Panc1 (cell line): ENCODE data around the gene MYRIP. TPM values are rescaled to one million over a fixed set of nuclear protein-coding genes. Genes with fewer than 3 reads are reported as not detected.
"Not testable (repeated sequence)": the region's sequence is repeated elsewhere in the genome, so short reads cannot be mapped to it uniquely, and the experiment has no call there.

Source experiments
- ATAC-seq: fragments of 200-7000 bp; cut with Tn5 transposase; 2 replicates; pipeline ENCODE4 v1.9.1; 2020; ENCODE audit warnings: mild to moderate bottlenecking, moderate library complexity
- BruUV-seq: library from RNA; stranded (reverse); fragments of 400-500 nt; replicated peaks from 2 replicates; lab custom pipeline; 2021; lab: Mats Ljungman, UMichigan
- CTCF ChIA-PET: fragments of 300-600 bp; sonication (Branson Sonifier 250); formaldehyde crosslinking; loops from one replicate; lab custom pipeline; 2022; ENCODE audit warnings: antibody characterized with exemption; lab: Charles Lee
- POLR2A ChIA-PET: fragments of 300-600 bp; sonication (Branson Sonifier 250); formaldehyde crosslinking; loops from one replicate; lab custom pipeline; 2022; ENCODE audit warnings: antibody characterized with exemption; lab: Charles Lee
- DNase-seq: peaks from one replicate; pipeline ENCODE4 v3.0.0-alpha.2; 2010; ENCODE audit warnings: low read depth, low spot score
- H3K27ac ChIP-seq: 2 replicates; pipeline ENCODE4 v1.5.1; 2011; ENCODE audit warnings: mild to moderate bottlenecking, low read length, inconsistent platforms
- H3K27me3 ChIP-seq: fragments of 200-500 bp; sonication (Bioruptor generic); 2 replicates; pipeline ENCODE4 v1.6.0; 2014; ENCODE audit warnings: low read length, inconsistent platforms; ENCODE audit not compliant: control insufficient read depth, insufficient read depth
- H3K36me3 ChIP-seq: fragments of 200-500 bp; sonication (Bioruptor generic); 2 replicates; pipeline ENCODE4 v1.5.1; 2014; ENCODE audit warnings: inconsistent platforms, mild to moderate bottlenecking, low read length, moderate library complexity; ENCODE audit not compliant: control insufficient read depth, insufficient read depth
- H3K4me1 ChIP-seq: 2 replicates; pipeline ENCODE4 v1.5.1; 2011; ENCODE audit warnings: inconsistent platforms, mild to moderate bottlenecking, low read length, moderate library complexity; ENCODE audit not compliant: control insufficient read depth, insufficient read depth
- H3K4me3 ChIP-seq, 2 experiments: 2 replicates each; pipeline ENCODE4 v1.5.1; 2011 to 2012; ENCODE audit warnings: low read depth in 2 of 2, low read length in 2 of 2, mild to moderate bottlenecking in 2 of 2, inconsistent platforms in 1 of 2, moderate library complexity in 1 of 2
- H3K9me3 ChIP-seq: fragments of 200-500 bp; sonication (Bioruptor generic); 2 replicates; pipeline ENCODE4 v1.5.1; 2014; ENCODE audit warnings: low read depth, mild to moderate bottlenecking, inconsistent platforms, low read length, moderate library complexity; ENCODE audit not compliant: control insufficient read depth, insufficient read depth
- CTCF ChIP-seq: fragments of 450-650 bp; IDR thresholded peaks from 2 replicates; pipeline ENCODE4 v1.5.1; 2017; ENCODE audit warnings: mild to moderate bottlenecking
- POLR2AphosphoS5 ChIP-seq: IDR thresholded peaks from 2 replicates; pipeline ENCODE4 v1.6.1; 2012; ENCODE audit warnings: mild to moderate bottlenecking, low read depth, low read length, moderate library complexity
- REST ChIP-seq, 2 experiments: IDR thresholded peaks; 2 replicates each; pipeline ENCODE4 v1.6.1; 2011 to 2012; ENCODE audit warnings: low read depth in 2 of 2, control low read depth in 1 of 2, low read length in 1 of 2, mild to moderate bottlenecking in 1 of 2, moderate library complexity in 1 of 2; ENCODE audit not compliant: insufficient read depth in 1 of 2
- SIN3A ChIP-seq: IDR thresholded peaks from 2 replicates; pipeline ENCODE4 v1.6.1; 2012; ENCODE audit warnings: low read depth, mild to moderate bottlenecking, low read length, moderate library complexity, borderline replicate concordance; ENCODE audit not compliant: insufficient read depth
- TCF7L2 ChIP-seq: IDR thresholded peaks from 2 replicates; pipeline ENCODE4 v1.6.1; 2011; ENCODE audit warnings: mild to moderate bottlenecking, low read depth, low read length, inconsistent platforms
- in situ Hi-C: cut with HindIII; loops from 2 replicates; pipeline ENCODE4 v1.10.0; 2016; ENCODE audit warnings: low sequenced_read_pairs, low pct_unique_long_range_greater_than_20kb
- intact Hi-C: fragments of 100-400 bp; cut with micrococcal nuclease; formaldehyde crosslinking; loops from one replicate; pipeline ENCODE4 v1.10.0; 2022; ENCODE audit not compliant: unreplicated experiment
- total RNA-seq: library from RNA; stranded (reverse); gene quantifications from one replicate; pipeline ENCODE4 v1.2.1, GENCODE V29; 2021; ENCODE audit not compliant: unreplicated experiment

Gene MYRIP
- total RNA-seq, 1 experiment from 2014 or later = 0.59 TPM

GRCh38 chr3:40129981-40130380, 320.6 kb downstream of the MYRIP start:
- H3K36me3 ChIP-seq = no peaks in the 10 kb centered on the region
- POLR2A ChIA-PET = no interaction called here
- no peaks in the 10 kb centered on the region for H3K27me3 ChIP-seq
- CTCF ChIA-PET = no interaction called here
- in situ Hi-C loops = no loop called here
- BruUV-seq = no TSS peak
- no peak for TF ChIP-seq REST (IDR thresholded peaks at IDR 0.05; ENCODE audit: insufficient read depth in 1 of 2, low read depth in 2 of 2, low read length in 1 of 2)
- TF ChIP-seq CTCF = no peak
- TF ChIP-seq SIN3A = no peak
- no peak for TF ChIP-seq POLR2AphosphoS5
- no peak for TF ChIP-seq TCF7L2
- H3K9me3 ChIP-seq = no peaks in the 10 kb centered on the region
- intact Hi-C loops = no loop called here
- no peak overlapping the region for H3K27ac ChIP-seq
- H3K4me3 ChIP-seq = no peak overlapping the region
- DNase-seq (no peak), ATAC-seq (no peak)
- no peaks in the 10 kb centered on the region for H3K4me1 ChIP-seq

- no peaks in the 10 kb centered on the region for H3K4me1 ChIP-seq
- no peak for DNase-seq
- H3K27ac ChIP-seq = no peak overlapping the region
- no peak for TF ChIP-seq TCF7L2
- no peak for TF ChIP-seq SIN3A
- no peak for TF ChIP-seq CTCF
- no peak for TF ChIP-seq REST (IDR thresholded peaks at IDR 0.05; ENCODE audit: insufficient read depth in 1 of 2, low read depth in 2 of 2, low read length in 1 of 2)
- no peak for TF ChIP-seq POLR2AphosphoS5
- no peaks in the 10 kb centered on the region for H3K9me3 ChIP-seq
- no peaks in the 10 kb centered on the region for H3K36me3 ChIP-seq
- ChIA-PET CTCF (no interaction called here), POLR2A (no interaction called here)
- no TSS peak for BruUV-seq
- no peaks in the 10 kb centered on the region for H3K27me3 ChIP-seq
- H3K4me3 ChIP-seq = no peak overlapping the region
- intact Hi-C loops (no loop called here), in situ Hi-C loops (no loop called here)
- ATAC-seq = no peak
Observed at GRCh38 chr3:40130721-40131120, 321.3 kb downstream of the MYRIP start.

GRCh38 chr3:40133886-40134575, 324.6 kb downstream of the MYRIP start:
- H3K9me3 ChIP-seq, BruUV-seq, H3K36me3 ChIP-seq, ATAC-seq, H3K4me3 ChIP-seq, H3K27me3 ChIP-seq, in situ Hi-C loops, H3K4me1 ChIP-seq, POLR2A ChIA-PET, DNase-seq, CTCF ChIA-PET, H3K27ac ChIP-seq, intact Hi-C loops: not testable (repeated sequence)
